ENCODE data around the gene PI4K2A.

Gene PI4K2A

GRCh38 chr10:97643441-97643985 is 3.0 kb downstream of the PI4K2A start:
- H3K79me2 ChIP-seq (ENCODE audit: insufficient read depth, low read length) = peaks cover 27% of the 10 kb centered on the region
- peaks cover 10% of the 10 kb centered on the region for H4K20me1 ChIP-seq (ENCODE audit: insufficient read depth, low read length, poor library complexity, severe bottlenecking)
- no peaks in the 10 kb centered on the region for H3K27me3 ChIP-seq (ENCODE audit: insufficient read depth, low read length, poor library complexity, severe bottlenecking)
- H3F3A ChIP-seq (ENCODE audit: low read depth) = no peaks in the 10 kb centered on the region
- H3K4me1 ChIP-seq (ENCODE audit: insufficient read depth, low read length, poor library complexity, severe bottlenecking) = peaks cover 22% of the 10 kb centered on the region
- no peaks in the 10 kb centered on the region for H3K9me3 ChIP-seq (ENCODE audit: insufficient read depth, low read depth, low read length)
- H3K9ac ChIP-seq (ENCODE audit: low read depth, low read length, poor library complexity, severe bottlenecking) = no peak overlapping the region
- H3K4me2 ChIP-seq (ENCODE audit: low read depth, low read length, poor library complexity, severe bottlenecking) = peak overlapping the region; percentile 91
- H3K4me3 ChIP-seq (ENCODE audit: low read length, poor library complexity, severe bottlenecking) = no peak overlapping the region
- no peak overlapping the region for H2AFZ ChIP-seq (ENCODE audit: low read length)
- H3K36me3 ChIP-seq (ENCODE audit: insufficient read depth, low read length) = no peaks in the 10 kb centered on the region; the same call in 1 of the 2 replicates
- no peaks in the 10 kb centered on the region for H3K9me2 ChIP-seq (replicated peaks; ENCODE audit: low read depth, low read length)
- no peak for TF ChIP-seq EZH2phosphoT487 (IDR thresholded peaks at IDR 0.05; ENCODE audit: borderline replicate concordance)
- no peak for TF ChIP-seq CTCF (conservative IDR thresholded peaks at IDR 0.05; ENCODE audit: low read length)

GRCh38 chr10:97644936-97645335 is 4.5 kb downstream of the PI4K2A start:
- H3K4me1 ChIP-seq (ENCODE audit: insufficient read depth, low read length, poor library complexity, severe bottlenecking) = peaks cover 31% of the 10 kb centered on the region
- peaks cover 28% of the 10 kb centered on the region for H3K79me2 ChIP-seq (ENCODE audit: insufficient read depth, low read length)
- TF ChIP-seq CTCF (conservative IDR thresholded peaks at IDR 0.05; ENCODE audit: low read length) (no peak), EZH2phosphoT487 (IDR thresholded peaks at IDR 0.05; ENCODE audit: borderline replicate concordance) (no peak)
- no peak overlapping the region for H3K4me2 ChIP-seq (ENCODE audit: low read depth, low read length, poor library complexity, severe bottlenecking)
- H3K36me3 ChIP-seq (ENCODE audit: insufficient read depth, low read length) = no peaks in the 10 kb centered on the region; the same call in 1 of the 2 replicates
- no peaks in the 10 kb centered on the region for H3K27me3 ChIP-seq (ENCODE audit: insufficient read depth, low read length, poor library complexity, severe bottlenecking)
- H2AFZ ChIP-seq (ENCODE audit: low read length) = no peak overlapping the region
- H3K4me3 ChIP-seq (ENCODE audit: low read length, poor library complexity, severe bottlenecking) = no peak overlapping the region
- no peaks in the 10 kb centered on the region for H3K9me3 ChIP-seq (ENCODE audit: insufficient read depth, low read depth, low read length)
- no peaks in the 10 kb centered on the region for H3K9me2 ChIP-seq (replicated peaks; ENCODE audit: low read depth, low read length)
- peaks cover 10% of the 10 kb centered on the region for H4K20me1 ChIP-seq (ENCODE audit: insufficient read depth, low read length, poor library complexity, severe bottlenecking)
- H3F3A ChIP-seq (ENCODE audit: low read depth) = no peaks in the 10 kb centered on the region
- no peak overlapping the region for H3K9ac ChIP-seq (ENCODE audit: low read depth, low read length, poor library complexity, severe bottlenecking)

GRCh38 chr10:97647556-97647955 is 7.1 kb downstream of the PI4K2A start:
- Histone ChIP-seq H3K9me2 (replicated peaks; ENCODE audit: low read depth, low read length) (no peaks in the 10 kb centered on the region), H3K9me3 (ENCODE audit: insufficient read depth, low read depth, low read length) (no peaks in the 10 kb centered on the region), H3K27me3 (ENCODE audit: insufficient read depth, low read length, poor library complexity, severe bottlenecking) (no peaks in the 10 kb centered on the region), H2AFZ (ENCODE audit: low read length) (no peak overlapping the region), H4K20me1 (ENCODE audit: insufficient read depth, low read length, poor library complexity, severe bottlenecking) (no peaks in the 10 kb centered on the region), H3K36me3 (ENCODE audit: insufficient read depth, low read length) (peaks cover 16% of the 10 kb centered on the region; the same call in 1 of the 2 replicates), H3K9ac (ENCODE audit: low read depth, low read length, poor library complexity, severe bottlenecking) (no peak overlapping the region), H3K79me2 (ENCODE audit: insufficient read depth, low read length) (peaks cover 15% of the 10 kb centered on the region), H3K4me2 (ENCODE audit: low read depth, low read length, poor library complexity, severe bottlenecking) (no peak overlapping the region), H3K4me3 (ENCODE audit: low read length, poor library complexity, severe bottlenecking) (no peak overlapping the region), H3K4me1 (ENCODE audit: insufficient read depth, low read length, poor library complexity, severe bottlenecking) (peaks cover 19% of the 10 kb centered on the region), H3F3A (ENCODE audit: low read depth) (no peaks in the 10 kb centered on the region)
- TF ChIP-seq EZH2phosphoT487 (IDR thresholded peaks at IDR 0.05; ENCODE audit: borderline replicate concordance) (no peak), CTCF (conservative IDR thresholded peaks at IDR 0.05; ENCODE audit: low read length) (no peak)

Measured in Loucy (cell line).